H7 (cell line): ENCODE measurements around the gene HNF4A. TPM values are rescaled to one million over a fixed set of nuclear protein-coding genes. Genes with fewer than 3 reads are reported as not detected.

Experiments used
- DNase-seq: peaks from one replicate; pipeline ENCODE4 v3.0.0; 2012
- H3K27me3 ChIP-seq: 2 replicates; pipeline ENCODE4 v1.6.0; 2011; ENCODE audit warnings: mild to moderate bottlenecking, low read length; ENCODE audit not compliant: control insufficient read depth, insufficient read depth
- H3K36me3 ChIP-seq: replicated peaks from 2 replicates; pipeline ENCODE4 v1.5.1; 2011; ENCODE audit warnings: low read length; ENCODE audit not compliant: control insufficient read depth, insufficient read depth
- H3K4me3 ChIP-seq: 2 replicates; pipeline ENCODE4 v1.5.1; 2011; ENCODE audit warnings: low read depth, mild to moderate bottlenecking, control low read depth, low read length, moderate library complexity; ENCODE audit not compliant: insufficient read depth
- total RNA-seq: library from RNA; depleted of rRNA; stranded (reverse); fragments of >200 nt; shearing (Covaris generic); gene quantifications from 2 replicates; pipeline ENCODE4 v1.2.3, GENCODE V29; 2014

HNF4A gene
- total RNA-seq, 1 experiment from 2014 or later = 11.4 TPM

DNA sequence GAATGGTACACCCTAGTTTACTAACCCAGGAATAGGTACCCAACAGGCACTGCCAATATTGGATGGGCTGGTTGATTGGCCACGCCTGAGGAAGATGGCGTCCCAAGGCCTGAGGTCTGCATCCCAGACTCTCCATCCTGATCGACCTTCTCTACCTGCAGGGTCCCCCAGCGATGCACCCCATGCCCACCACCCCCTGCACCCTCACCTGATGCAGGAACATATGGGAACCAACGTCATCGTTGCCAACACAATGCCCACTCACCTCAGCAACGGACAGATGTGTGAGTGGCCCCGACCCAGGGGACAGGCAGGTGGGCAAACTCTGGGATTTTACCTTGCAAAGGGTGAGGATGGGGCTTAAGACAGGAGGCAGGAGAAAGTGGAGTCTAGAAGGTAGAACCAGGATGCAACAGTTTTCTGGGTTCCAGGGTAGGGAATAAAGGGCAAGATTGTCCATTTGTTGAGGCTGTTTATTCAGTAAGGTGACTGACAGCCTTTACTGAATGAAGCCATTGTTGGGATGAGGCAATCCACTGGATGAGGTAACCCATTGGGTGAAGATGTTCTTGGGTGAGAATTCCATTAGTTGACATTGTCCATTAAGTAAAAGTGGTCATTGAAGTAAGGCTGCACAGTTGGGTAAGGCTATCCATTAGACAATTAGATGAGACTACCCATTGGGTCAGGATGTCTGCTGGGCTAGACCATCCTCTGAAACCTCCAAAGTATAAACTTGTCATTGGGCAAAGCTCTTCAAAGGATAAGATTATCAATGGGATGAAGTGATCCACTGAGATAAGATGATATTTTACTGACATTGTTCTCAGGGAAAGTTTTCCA lies 72.9 kb downstream of the HNF4A start:
- H3K27me3 ChIP-seq = no peaks in the 10 kb centered on the region
- no peak for DNase-seq
- no peak overlapping the region for H3K4me3 ChIP-seq
- H3K36me3 ChIP-seq = no peaks in the 10 kb centered on the region

GRCh38 chr20:44429017-44429339 lies 73.5 kb downstream of the HNF4A start:
- H3K27me3 ChIP-seq = no peaks in the 10 kb centered on the region
- no peak overlapping the region for H3K4me3 ChIP-seq
- H3K36me3 ChIP-seq = no peaks in the 10 kb centered on the region
- no peak for DNase-seq

DNA sequence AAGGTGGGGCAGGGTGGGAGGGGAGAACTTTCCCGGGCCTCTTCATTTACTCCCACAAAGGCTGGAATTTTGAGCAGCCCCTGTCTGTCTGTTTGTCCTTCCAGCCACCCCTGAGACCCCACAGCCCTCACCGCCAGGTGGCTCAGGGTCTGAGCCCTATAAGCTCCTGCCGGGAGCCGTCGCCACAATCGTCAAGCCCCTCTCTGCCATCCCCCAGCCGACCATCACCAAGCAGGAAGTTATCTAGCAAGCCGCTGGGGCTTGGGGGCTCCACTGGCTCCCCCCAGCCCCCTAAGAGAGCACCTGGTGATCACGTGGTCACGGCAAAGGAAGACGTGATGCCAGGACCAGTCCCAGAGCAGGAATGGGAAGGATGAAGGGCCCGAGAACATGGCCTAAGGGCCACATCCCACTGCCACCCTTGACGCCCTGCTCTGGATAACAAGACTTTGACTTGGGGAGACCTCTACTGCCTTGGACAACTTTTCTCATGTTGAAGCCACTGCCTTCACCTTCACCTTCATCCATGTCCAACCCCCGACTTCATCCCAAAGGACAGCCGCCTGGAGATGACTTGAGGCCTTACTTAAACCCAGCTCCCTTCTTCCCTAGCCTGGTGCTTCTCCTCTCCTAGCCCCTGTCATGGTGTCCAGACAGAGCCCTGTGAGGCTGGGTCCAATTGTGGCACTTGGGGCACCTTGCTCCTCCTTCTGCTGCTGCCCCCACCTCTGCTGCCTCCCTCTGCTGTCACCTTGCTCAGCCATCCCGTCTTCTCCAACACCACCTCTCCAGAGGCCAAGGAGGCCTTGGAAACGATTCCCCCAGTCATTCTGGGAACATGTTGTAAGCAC lies 74.1 kb downstream of the HNF4A start:
- no peak overlapping the region for H3K4me3 ChIP-seq
- no peaks in the 10 kb centered on the region for H3K36me3 ChIP-seq
- DNase-seq = no peak
- no peaks in the 10 kb centered on the region for H3K27me3 ChIP-seq

- no peak for DNase-seq
- no peaks in the 10 kb centered on the region for H3K27me3 ChIP-seq
- no peaks in the 10 kb centered on the region for H3K36me3 ChIP-seq
- H3K4me3 ChIP-seq = no peak overlapping the region
Observed at GRCh38 chr20:44430270-44431065, 75.0 kb downstream of the HNF4A start.

DNA sequence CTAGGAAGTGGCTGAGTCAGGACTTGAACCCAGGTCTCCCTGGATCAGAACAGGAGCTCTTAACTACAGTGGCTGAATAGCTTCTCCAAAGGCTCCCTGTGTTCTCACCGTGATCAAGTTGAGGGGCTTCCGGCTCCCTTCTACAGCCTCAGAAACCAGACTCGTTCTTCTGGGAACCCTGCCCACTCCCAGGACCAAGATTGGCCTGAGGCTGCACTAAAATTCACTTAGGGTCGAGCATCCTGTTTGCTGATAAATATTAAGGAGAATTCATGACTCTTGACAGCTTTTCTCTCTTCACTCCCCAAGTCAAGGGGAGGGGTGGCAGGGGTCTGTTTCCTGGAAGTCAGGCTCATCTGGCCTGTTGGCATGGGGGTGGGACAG lies 75.6 kb downstream of the HNF4A start:
- Histone ChIP-seq H3K27me3 (no peaks in the 10 kb centered on the region), H3K36me3 (no peaks in the 10 kb centered on the region), H3K4me3 (no peak overlapping the region)
- DNase-seq = no peak

- no peaks in the 10 kb centered on the region for H3K36me3 ChIP-seq
- H3K27me3 ChIP-seq = no peaks in the 10 kb centered on the region
- DNase-seq = peak; percentile 41
- H3K4me3 ChIP-seq = no peak overlapping the region
Observed at GRCh38 chr20:44431502-44432234, 76.2 kb downstream of the HNF4A start.

DNA sequence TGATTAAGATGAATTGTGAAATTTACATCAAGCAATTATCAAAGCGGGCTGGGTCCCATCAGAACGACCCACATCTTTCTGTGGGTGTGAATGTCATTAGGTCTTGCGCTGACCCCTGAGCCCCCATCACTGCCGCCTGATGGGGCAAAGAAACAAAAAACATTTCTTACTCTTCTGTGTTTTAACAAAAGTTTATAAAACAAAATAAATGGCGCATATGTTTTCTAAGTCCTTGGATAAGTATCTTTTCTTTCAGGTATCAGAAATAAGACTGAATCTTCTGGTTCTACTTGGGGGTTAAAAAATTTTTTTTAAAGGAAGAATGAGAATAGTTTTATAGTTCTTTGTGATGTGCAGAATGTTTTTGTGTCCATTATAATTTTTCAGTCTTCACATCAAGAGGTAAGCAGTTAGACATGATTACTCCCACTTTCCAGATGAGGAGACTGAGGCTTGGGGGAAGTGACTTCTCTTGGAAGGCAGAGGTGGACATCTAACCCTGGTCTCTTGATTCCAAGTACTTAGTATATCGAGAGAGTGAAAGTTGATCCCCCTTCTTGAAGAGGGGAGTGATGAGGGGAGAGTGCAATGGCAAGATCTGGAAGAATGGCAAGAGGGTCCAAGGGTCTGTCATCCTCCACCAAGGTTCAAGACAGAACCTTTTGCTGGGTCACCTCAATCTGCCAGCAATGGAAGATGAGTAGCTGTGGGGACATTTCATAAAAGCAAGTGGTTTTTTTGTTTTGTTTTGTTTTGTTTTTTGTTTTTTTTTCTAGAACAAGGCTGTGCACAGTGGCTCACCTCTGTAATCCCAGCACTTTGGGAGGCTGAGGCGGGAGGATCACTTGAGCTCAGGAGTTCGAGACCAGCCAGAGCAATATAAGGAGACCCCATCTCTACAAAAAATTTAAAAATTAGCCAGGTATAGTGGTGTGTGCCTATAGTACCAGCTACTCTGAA lies 77.4 kb downstream of the HNF4A start:
- DNase-seq = no peak
- Histone ChIP-seq H3K4me3 (no peak overlapping the region), H3K27me3 (no peaks in the 10 kb centered on the region), H3K36me3 (no peaks in the 10 kb centered on the region)

DNA sequence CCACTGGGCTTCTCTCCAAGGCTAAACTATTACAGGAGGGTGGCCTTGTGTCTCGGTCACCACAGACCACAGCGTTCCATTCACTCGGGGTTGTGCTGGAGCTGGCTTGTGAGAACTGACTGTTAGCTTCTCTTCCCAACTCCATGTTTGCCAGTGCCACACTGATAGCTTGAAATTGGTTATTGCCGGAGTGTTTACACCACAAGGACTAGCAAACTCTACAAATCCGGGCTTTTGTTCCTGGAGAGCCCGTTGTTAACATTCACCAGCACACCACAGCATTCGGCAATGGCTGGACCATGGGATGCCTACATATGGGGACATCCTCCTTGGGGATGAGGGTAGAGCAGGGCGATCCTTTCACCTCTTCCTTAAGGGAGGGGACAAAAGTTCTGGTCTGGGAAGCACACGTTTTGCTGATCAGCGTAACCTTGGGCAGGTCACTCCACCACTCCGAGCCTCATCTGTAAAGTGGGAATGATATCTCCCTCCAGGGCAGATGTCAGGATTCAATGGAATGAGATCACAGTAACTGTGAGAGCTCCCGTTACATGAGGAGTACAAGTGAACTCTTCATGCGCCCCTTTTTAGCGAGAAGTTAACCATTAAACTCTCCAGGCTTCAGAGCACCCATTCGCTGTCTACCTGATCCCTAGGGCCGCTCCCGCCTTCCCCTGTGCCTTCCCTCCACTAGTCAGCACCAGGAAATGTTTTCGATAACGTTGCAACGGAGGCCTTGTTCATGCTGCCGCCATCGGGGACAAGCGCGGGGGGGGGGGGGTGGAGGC lies 78.4 kb downstream of the HNF4A start:
- H3K36me3 ChIP-seq = no peaks in the 10 kb centered on the region
- H3K27me3 ChIP-seq = no peaks in the 10 kb centered on the region
- no peak overlapping the region for H3K4me3 ChIP-seq
- no peak for DNase-seq

GRCh38 chr20:44435630-44436335 lies 80.3 kb downstream of the HNF4A start:
- no peaks in the 10 kb centered on the region for H3K36me3 ChIP-seq
- H3K4me3 ChIP-seq = no peak overlapping the region
- no peaks in the 10 kb centered on the region for H3K27me3 ChIP-seq
- DNase-seq = no peak

- Histone ChIP-seq H3K36me3 (no peaks in the 10 kb centered on the region), H3K27me3 (no peaks in the 10 kb centered on the region), H3K4me3 (no peak overlapping the region)
- no peak for DNase-seq
Observed at GRCh38 chr20:44436393-44436792, 80.9 kb downstream of the HNF4A start.

DNA sequence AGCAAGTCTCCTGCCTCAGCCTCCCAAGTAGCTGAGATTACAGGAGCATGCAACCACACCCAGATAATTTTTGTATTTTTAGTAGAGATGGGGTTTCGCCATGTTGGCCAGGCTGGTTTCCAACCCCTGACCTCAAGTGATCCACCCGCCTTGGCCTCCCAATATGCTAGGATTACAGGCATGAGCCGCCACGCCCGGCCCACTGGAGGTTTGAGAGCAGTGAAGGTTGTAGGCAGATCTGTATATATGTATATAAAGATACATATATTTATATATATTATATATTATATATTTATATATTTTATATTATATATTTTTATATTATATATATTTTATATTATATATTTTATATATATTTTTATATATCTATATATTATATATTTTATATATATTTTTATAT lies 82.0 kb downstream of the HNF4A start:
- Histone ChIP-seq H3K27me3 (no peaks in the 10 kb centered on the region), H3K36me3 (no peaks in the 10 kb centered on the region), H3K4me3 (no peak overlapping the region)
- no peak for DNase-seq

- no peaks in the 10 kb centered on the region for H3K36me3 ChIP-seq
- no peak for DNase-seq
- H3K4me3 ChIP-seq = no peak overlapping the region
- no peaks in the 10 kb centered on the region for H3K27me3 ChIP-seq
Observed at GRCh38 chr20:44438782-44439181, 83.3 kb downstream of the HNF4A start.
